OCI-LY7 (cell line): ENCODE measurements around the gene NOTCH2.

Experiments
- CTCF ChIP-seq: fragments of 200-600 bp; sonication (generic); conservative IDR thresholded peaks from 2 replicates; pipeline ENCODE4 v1.5.1; 2014; ENCODE audit warnings: mild to moderate bottlenecking, antibody characterized with exemption, low read length, moderate library complexity, mixed read lengths
- EZH2phosphoT487 ChIP-seq: fragments of 200-600 bp; sonication (generic); IDR thresholded peaks from 2 replicates; pipeline ENCODE4 v1.6.1; 2018; ENCODE audit warnings: low read depth, borderline replicate concordance, mild to moderate bottlenecking, mixed run types, antibody characterized with exemption, low read length, moderate library complexity, mixed read lengths

- TF ChIP-seq CTCF (peak; percentile 98), EZH2phosphoT487 (no peak)
These were observed 120.9 kb downstream of the NOTCH2 start for GRCh38 chr1:119948342-119949214.
